Aorta (tissue), 5 donors: ENCODE results near the gene ATG9B. TPM values are rescaled to one million over a fixed set of nuclear protein-coding genes. Genes with fewer than 3 reads are reported as not detected.
A peak's percentile ranks its signal among the peaks of the same experiment; 100 is the strongest.

ENCODE experiments used
- ATAC-seq: fragments of 200-7000 bp; cut with Tn5 transposase; one replicate; pipeline ENCODE4 v1.9.1; 2022; ENCODE audit warnings: moderate library complexity; ENCODE audit not compliant: low FRiP score
- DNase-seq, 2 donors: peaks; one replicate each; pipeline ENCODE4 v3.0.0-alpha.2; 2020
- H3K27ac ChIP-seq, 2 donors: one replicate each; pipeline ENCODE4 v1.5.1; 2013; ENCODE audit warnings: low read length in 2 of 2, mild to moderate bottlenecking in 2 of 2, moderate library complexity in 2 of 2, control low read depth in 1 of 2, inconsistent platforms in 1 of 2, low read depth in 1 of 2
- H3K27me3 ChIP-seq, 2 donors: one replicate each; pipeline ENCODE4 v1.6.1; 2013; ENCODE audit warnings: control low read depth in 1 of 2, low read length in 1 of 2, mild to moderate bottlenecking in 1 of 2, moderate library complexity in 1 of 2; ENCODE audit not compliant: insufficient read depth in 2 of 2, control insufficient read depth in 1 of 2
- H3K36me3 ChIP-seq, 2 donors: one replicate each; pipeline ENCODE4 v1.6.1; 2013; ENCODE audit warnings: control low read depth in 1 of 2, low read length in 1 of 2, mild to moderate bottlenecking in 1 of 2; ENCODE audit not compliant: insufficient read depth in 2 of 2, control insufficient read depth in 1 of 2
- H3K4me1 ChIP-seq, 2 donors: one replicate each; pipeline ENCODE4 v1.6.1; 2013; ENCODE audit warnings: low read length in 2 of 2, control low read depth in 1 of 2, mild to moderate bottlenecking in 1 of 2, moderate library complexity in 1 of 2; ENCODE audit not compliant: insufficient read depth in 2 of 2, control insufficient read depth in 1 of 2
- H3K4me3 ChIP-seq, 2 donors: one replicate each; pipeline ENCODE4 v1.5.1; 2013; ENCODE audit warnings: low read length in 2 of 2, control low read depth in 1 of 2, mild to moderate bottlenecking in 1 of 2
- H3K9me3 ChIP-seq: one replicate; pipeline ENCODE4 v1.6.1; 2013; ENCODE audit warnings: mild to moderate bottlenecking, low read length; ENCODE audit not compliant: control insufficient read depth
- WGBS, 2 donors: extraction: QIAGEN DNeasy Blood & Tissue Kit; methylation state at CpG; one replicate each; pipeline ENCODE4 v1.1.7; 2013; 5-methylcytosine and 5-hydroxymethylcytosine counted together
- intact Hi-C, 2 donors: fragments of 100-400 bp; cut with DNase I; formaldehyde crosslinking; loops; one replicate each; pipeline versions ENCODE4 v1.14.2 to v1.15.0; 2022
- polyA plus RNA-seq, 2 donors: library from polyadenylated mRNA; stranded (reverse); fragments of 200-250 nt; gene quantifications; one replicate each; pipeline ENCODE4 v1.2.3, GENCODE V29; 2013
- total RNA-seq, 2 donors: library from RNA; stranded (reverse); fragmentation: NEBNext Ultra II Directional; extraction: Animal tissue kit (Norgen Biotek cat#: 25700); gene quantifications; one replicate each; pipeline ENCODE4 v1.2.1, GENCODE V29; 2021
- donor health status: healthy with polysubstance abuse.
- donor health status: Bipolar disorder and iron deficiency.
- donor health status: DM: no; HTN: no; CAD: no.
- donor health status: DM: no; HTN: no; CAD: no.
- donor health status: DM: yes; HTN: yes; CAD: no.

ATG9B gene
- total and polyA plus RNA-seq, 4 donors = 0.12 TPM; not detected in 3

- peaks cover 6% of the 10 kb centered on the region for H3K9me3 ChIP-seq
- H3K27ac ChIP-seq = no peak overlapping the region
- H3K4me3 ChIP-seq = no peak overlapping the region
- DNase-seq (no peak), ATAC-seq (no peak)
- WGBS, 2 donors = 71 to 75% methylated on average over 19 of the region's 19 CpGs
- H3K4me1 ChIP-seq = no peaks in the 10 kb centered on the region
- H3K27me3 ChIP-seq = peaks cover 0 to under 1% of the 10 kb centered on the region in 2 donors
- intact Hi-C loops = no loop called here
- H3K36me3 ChIP-seq = no peaks in the 10 kb centered on the region
Observed at GRCh38 chr7:150994838-150995510, 29.3 kb downstream of the ATG9B start.

- 50 to 54% methylated on average over 15 of the region's 15 CpGs for WGBS, 2 donors
- peak; percentile 45 for ATAC-seq
- intact Hi-C loops = no loop called here
Observed at GRCh38 chr7:150994141-150994837, 30.0 kb downstream of the ATG9B start.

GRCh38 chr7:150993511-150993910 is 30.8 kb downstream of the ATG9B start:
- Histone ChIP-seq H3K4me1 (no peaks in the 10 kb centered on the region), H3K27ac (no peak overlapping the region), H3K27me3 (peaks cover 0 to 2% of the 10 kb centered on the region in 2 donors), H3K36me3 (no peaks in the 10 kb centered on the region), H3K4me3 (no peak overlapping the region), H3K9me3 (peaks cover 7% of the 10 kb centered on the region)
- WGBS, 2 donors = 94% methylated on average over 14 of the region's 14 CpGs
- DNase-seq (peak in 1 of 2 donors; percentile 79), ATAC-seq (peak; percentile 71)
- intact Hi-C loops = no loop called here

More at GRCh38 chr7:150994141-150994837, 30.0 kb downstream of the ATG9B start:
- peaks cover 0 to 2% of the 10 kb centered on the region in 2 donors for H3K27me3 ChIP-seq
- H3K9me3 ChIP-seq = peaks cover 6% of the 10 kb centered on the region
- no peak for DNase-seq
- no peaks in the 10 kb centered on the region for H3K4me1 ChIP-seq
- no peak overlapping the region for H3K4me3 ChIP-seq
- no peak overlapping the region for H3K27ac ChIP-seq
- H3K36me3 ChIP-seq = no peaks in the 10 kb centered on the region

- Histone ChIP-seq H3K27ac (no peak overlapping the region), H3K27me3 (peaks cover 0 to 6% of the 10 kb centered on the region in 2 donors)
Observed at GRCh38 chr7:150992833-150993302, 31.4 kb downstream of the ATG9B start.

GRCh38 chr7:150992051-150992640 is 32.1 kb downstream of the ATG9B start:
- no peak overlapping the region for H3K27ac ChIP-seq

More at GRCh38 chr7:150992833-150993302, 31.4 kb downstream of the ATG9B start:
- peak; percentile 28 for ATAC-seq
- intact Hi-C loops = no loop called here
- WGBS, 2 donors = 43 to 45% methylated on average over 5 of the region's 5 CpGs
- Histone ChIP-seq H3K4me1 (no peaks in the 10 kb centered on the region), H3K4me3 (no peak overlapping the region), H3K36me3 (no peaks in the 10 kb centered on the region), H3K9me3 (peaks cover 7% of the 10 kb centered on the region)
- peak in 1 of 2 donors; percentile 79 for DNase-seq

GRCh38 chr7:150990416-150991186 is 33.7 kb downstream of the ATG9B start, which contains the start of gene NOS3:
Gene NOS3 (plus strand): TSS chr7:150991017. CDS start chr7:150993804, 2,787 bp downstream.
- Histone ChIP-seq H3K9me3 (peaks cover 7% of the 10 kb centered on the region), H3K4me3 (no peak within 1 kb of the TSS), H3K27ac (no peak within 1 kb of the TSS), H3K27me3 (peaks cover 0 to 6% of the 10 kb centered on the region in 2 donors), H3K4me1 (no peaks in the 10 kb centered on the region), H3K36me3 (no peaks in the 10 kb centered on the region)
- DNase-seq (no peak), ATAC-seq (no peak)
- WGBS, 2 donors = 93% methylated on average over 12 of the region's 12 CpGs
- intact Hi-C loops = no loop called here

More at GRCh38 chr7:150992051-150992640, 32.1 kb downstream of the ATG9B start:
- Histone ChIP-seq H3K27me3 (peaks cover 0 to 6% of the 10 kb centered on the region in 2 donors), H3K4me3 (no peak overlapping the region), H3K4me1 (no peaks in the 10 kb centered on the region), H3K36me3 (no peaks in the 10 kb centered on the region), H3K9me3 (peaks cover 7% of the 10 kb centered on the region)
- DNase-seq = no peak
- intact Hi-C loops = no loop called here
- no peak for ATAC-seq
- WGBS, 2 donors = 64 to 67% methylated on average over 6 of the region's 6 CpGs

- Histone ChIP-seq H3K27ac (no peak overlapping the region), H3K36me3 (no peaks in the 10 kb centered on the region), H3K27me3 (peaks cover 0 to 6% of the 10 kb centered on the region in 2 donors), H3K9me3 (peaks cover 7% of the 10 kb centered on the region), H3K4me3 (no peak overlapping the region), H3K4me1 (no peaks in the 10 kb centered on the region)
- 47 to 60% methylated on average over 7 of the region's 7 CpGs for WGBS, 2 donors
- DNase-seq (no peak), ATAC-seq (no peak)
- intact Hi-C loops = loop anchor here in 1 of 2 donors (5.0 kb wide), 1 partner anchor 92 kb away; no protein-coding TSS in a partner anchor
Observed at GRCh38 chr7:150989456-150989855, 34.8 kb downstream of the ATG9B start.
